Measurements from ENCODE around the gene NRF1.

Gene NRF1

DNA sequence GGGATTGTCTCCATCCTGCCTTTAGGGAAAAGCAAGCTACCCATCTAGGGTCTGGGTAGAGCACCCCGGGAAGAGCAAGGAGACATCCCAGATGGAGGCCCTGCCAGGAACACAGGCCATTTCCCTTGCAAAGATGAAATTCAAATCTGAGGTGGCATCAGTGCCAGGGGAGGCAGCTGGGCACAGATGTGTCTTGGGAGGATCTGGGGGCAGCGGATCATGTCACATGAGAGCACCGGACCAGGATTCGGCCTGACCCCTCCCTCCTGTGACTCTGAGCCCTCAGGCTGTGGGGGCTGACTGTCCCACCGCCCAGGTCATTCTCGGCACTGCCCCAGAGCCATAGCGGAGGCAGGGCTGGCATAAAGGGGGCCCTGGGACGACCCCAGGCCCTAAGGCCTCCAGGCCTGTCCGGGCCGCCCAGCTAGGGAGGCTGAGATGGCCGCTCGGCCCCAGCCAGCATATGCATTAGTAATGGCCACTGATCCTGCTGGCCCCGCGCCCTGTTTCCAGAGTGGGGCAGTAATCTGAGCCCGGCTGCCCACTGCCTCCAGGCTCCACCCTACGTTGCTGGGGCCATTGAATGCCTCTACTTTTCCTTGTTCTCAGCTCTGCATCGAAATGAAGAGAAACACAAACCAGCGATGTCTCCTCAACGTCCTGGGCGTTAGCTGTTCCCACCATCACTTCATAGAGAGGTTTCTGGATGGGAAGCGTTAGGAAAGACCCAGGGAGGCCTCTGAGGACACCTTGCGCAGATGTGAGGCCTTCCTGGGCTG lies 192.8 kb downstream of the NRF1 start:
- no peak for DNase-seq (ENCODE audit: low read depth)

DNA sequence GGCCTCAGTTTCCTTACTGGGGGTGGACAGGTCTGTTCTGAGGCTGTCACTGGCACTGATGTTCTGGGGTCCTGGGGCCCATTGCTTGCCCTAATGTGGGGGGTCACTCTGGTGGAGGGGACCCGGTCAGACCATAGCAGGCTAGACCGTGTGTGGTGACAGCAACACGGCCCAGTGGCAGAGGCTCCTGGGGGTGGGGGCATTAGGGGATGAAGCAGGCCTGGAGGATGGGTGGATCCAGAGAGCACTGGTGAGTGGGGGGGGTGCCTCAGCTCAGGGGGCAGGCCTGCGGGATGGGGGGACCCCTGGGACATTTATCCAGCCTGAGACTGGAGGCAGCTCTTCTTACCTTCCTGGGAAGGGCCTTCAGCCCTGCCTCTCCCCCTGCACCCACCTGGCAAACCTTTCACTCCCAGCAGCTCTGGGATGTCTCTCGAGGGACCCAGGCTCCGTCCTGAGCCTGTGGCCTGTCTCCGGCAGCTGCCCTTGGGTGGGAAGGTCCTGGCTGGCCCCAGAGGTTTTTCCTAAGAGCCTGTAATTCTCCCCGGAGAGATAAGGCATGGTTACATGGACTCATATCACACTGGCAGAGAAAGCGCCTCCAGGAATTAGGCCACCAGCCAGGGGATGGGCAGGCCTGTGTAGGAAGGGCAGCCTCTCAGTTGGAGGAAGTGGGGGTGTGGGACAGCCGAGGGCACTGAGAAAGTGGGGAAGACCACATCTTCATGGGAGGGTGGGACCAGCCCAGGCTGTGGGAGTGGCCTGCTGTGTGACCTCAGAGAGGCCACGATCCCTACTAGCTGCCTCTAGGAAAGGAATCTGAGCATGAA lies 193.6 kb downstream of the NRF1 start:
- no peak for DNase-seq (ENCODE audit: low read depth)
